MM.1S (cell line): ENCODE data around the gene AP2M1.

Experiments
- DNase-seq: peaks from one replicate; pipeline ENCODE4 v3.0.0-alpha.2; 2015
- H2AFZ ChIP-seq: fragments of 300-600 bp; sonication (generic); 2 replicates; pipeline ENCODE4 v1.6.0; 2016; ENCODE audit warnings: antibody characterized with exemption, low read length
- H3F3A ChIP-seq: fragments of 300-600 bp; sonication (generic); 2 replicates; pipeline ENCODE4 v1.6.1; 2016; ENCODE audit warnings: mild to moderate bottlenecking, antibody characterized with exemption, low read length, moderate library complexity, mixed read lengths; ENCODE audit not compliant: insufficient read depth
- H3K27ac ChIP-seq: fragments of 300-600 bp; sonication (generic); 2 replicates; pipeline ENCODE4 v1.5.1; 2016; ENCODE audit warnings: mild to moderate bottlenecking, low read length
- H3K27me3 ChIP-seq: fragments of 300-600 bp; sonication (generic); replicated peaks from 2 replicates; pipeline ENCODE4 v1.6.0; 2016; ENCODE audit warnings: low read length; ENCODE audit not compliant: insufficient read depth
- H3K36me3 ChIP-seq: fragments of 300-600 bp; sonication (generic); replicated peaks from 2 replicates; pipeline ENCODE4 v1.6.1; 2016; ENCODE audit warnings: mild to moderate bottlenecking, low read length, mixed read lengths; ENCODE audit not compliant: insufficient read depth
- H3K4me1 ChIP-seq: fragments of 300-600 bp; sonication (generic); 2 replicates; pipeline ENCODE4 v1.6.1; 2016; ENCODE audit warnings: low read length, mixed read lengths
- H3K4me2 ChIP-seq: fragments of 300-600 bp; sonication (generic); 2 replicates; pipeline ENCODE4 v1.6.0; 2016; ENCODE audit warnings: low read depth, low read length
- H3K4me3 ChIP-seq: fragments of 300-600 bp; sonication (generic); 2 replicates; pipeline ENCODE4 v1.5.1; 2016; ENCODE audit warnings: low read length, mixed read lengths
- H3K79me2 ChIP-seq: fragments of 300-600 bp; sonication (generic); 2 replicates; pipeline ENCODE4 v1.6.1; 2016; ENCODE audit warnings: mixed run types, low read length, mixed read lengths
- H3K9ac ChIP-seq: fragments of 300-600 bp; sonication (generic); 2 replicates; pipeline ENCODE4 v1.6.1; 2016; ENCODE audit warnings: low read length, mixed read lengths
- H3K9me2 ChIP-seq: fragments of 300-600 bp; sonication (generic); replicated peaks from 2 replicates; pipeline ENCODE4 v1.6.1; 2016; ENCODE audit warnings: mild to moderate bottlenecking, low read length, mixed read lengths; ENCODE audit not compliant: insufficient read depth
- H3K9me3 ChIP-seq: fragments of 300-600 bp; sonication (generic); replicated peaks from 2 replicates; pipeline ENCODE4 v1.6.1; 2016; ENCODE audit warnings: mild to moderate bottlenecking, low read length, mixed read lengths; ENCODE audit not compliant: insufficient read depth
- H4K20me1 ChIP-seq: fragments of 300-600 bp; sonication (generic); 2 replicates; pipeline ENCODE4 v1.6.1; 2016; ENCODE audit warnings: mild to moderate bottlenecking, low read length, moderate library complexity, mixed read lengths; ENCODE audit not compliant: insufficient read depth
- CTCF ChIP-seq: fragments of 300-600 bp; sonication (generic); IDR thresholded peaks from 2 replicates; pipeline ENCODE4 v1.5.1; 2016; ENCODE audit warnings: antibody characterized with exemption, low read length, mixed read lengths
- EZH2 ChIP-seq: fragments of 300-600 bp; sonication (generic); optimal IDR thresholded peaks from 2 replicates; pipeline ENCODE3; 2017; ENCODE audit warnings: low read depth, mild to moderate bottlenecking, antibody characterized with exemption, low read length, mixed read lengths
- EZH2phosphoT487 ChIP-seq: fragments of 300-600 bp; sonication (generic); IDR thresholded peaks from 2 replicates; pipeline ENCODE4 v1.6.1; 2018; ENCODE audit warnings: antibody characterized with exemption, low read length

The AP2M1 gene

DNA sequence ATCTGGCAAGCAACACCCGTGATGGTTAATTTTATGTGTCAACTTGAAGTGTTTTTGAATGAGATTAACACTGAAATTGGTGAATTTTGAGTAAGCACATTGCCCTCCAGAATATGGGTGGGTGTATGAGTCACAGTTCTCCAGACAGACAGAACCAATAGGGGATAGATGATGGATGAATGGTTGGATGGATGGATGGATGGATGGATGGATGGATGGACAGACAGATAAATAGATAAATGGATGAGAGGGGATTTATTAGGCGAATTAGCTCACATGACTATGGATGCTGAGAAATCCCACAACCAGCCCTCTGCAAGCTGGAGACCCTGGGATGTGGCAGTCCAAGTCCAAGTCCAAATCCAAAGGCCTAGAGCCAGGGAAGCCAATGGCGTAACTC lies 49.3 kb downstream of the AP2M1 start:
- H3K4me2 ChIP-seq: no peak overlapping the region
- no peak for TF ChIP-seq CTCF

DNA sequence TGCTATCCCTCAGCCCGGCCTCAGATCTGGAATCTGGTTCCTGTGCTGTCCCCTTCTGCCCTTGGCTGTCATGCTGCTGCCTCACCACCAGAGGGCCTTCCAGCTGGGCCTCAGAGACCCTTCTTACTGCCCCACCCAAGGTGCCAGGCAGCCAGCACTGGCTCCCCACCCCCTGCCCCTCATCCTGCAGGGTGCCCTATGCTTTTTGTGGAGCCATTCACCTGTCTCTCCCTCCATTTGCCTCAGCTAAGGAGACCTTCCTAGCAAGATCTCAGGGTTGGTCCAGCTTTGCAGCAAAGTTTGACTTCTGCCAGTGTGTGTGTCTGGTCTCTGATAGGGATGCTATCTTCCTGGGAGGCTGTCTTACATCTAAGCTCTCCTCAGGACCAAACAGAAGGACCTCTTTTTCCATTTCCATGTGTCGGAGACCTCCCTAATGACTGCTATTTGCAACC lies 52.9 kb downstream of the AP2M1 start:
- TF ChIP-seq EZH2: no peak
- peak; percentile 91 for TF ChIP-seq CTCF
- TF ChIP-seq EZH2phosphoT487: no peak
- no peaks in the 10 kb centered on the region for H3K9me3 ChIP-seq
- no peak overlapping the region for H3K4me3 ChIP-seq
- no peak overlapping the region for H3K27ac ChIP-seq
- peak; percentile 49 for DNase-seq
- H3K4me1 ChIP-seq: no peaks in the 10 kb centered on the region
- no peaks in the 10 kb centered on the region for H3K36me3 ChIP-seq
- H4K20me1 ChIP-seq: no peaks in the 10 kb centered on the region
- H3K79me2 ChIP-seq: no peaks in the 10 kb centered on the region
- H3K27me3 ChIP-seq: peaks cover 55% of the 10 kb centered on the region
- no peak overlapping the region for H3K4me2 ChIP-seq
- no peaks in the 10 kb centered on the region for H3K9me2 ChIP-seq
- H3F3A ChIP-seq: no peaks in the 10 kb centered on the region
- H2AFZ ChIP-seq: no peak overlapping the region
- H3K9ac ChIP-seq: no peak overlapping the region

More for the DNA sequence above, 49.3 kb downstream of the AP2M1 start:
- H3K9me2 ChIP-seq: no peaks in the 10 kb centered on the region
- peaks cover 27% of the 10 kb centered on the region for H3K27me3 ChIP-seq
- H3K36me3 ChIP-seq: no peaks in the 10 kb centered on the region
- H3K4me3 ChIP-seq: no peak overlapping the region
- H3K9me3 ChIP-seq: no peaks in the 10 kb centered on the region
- no peak overlapping the region for H3K9ac ChIP-seq
- H4K20me1 ChIP-seq: no peaks in the 10 kb centered on the region
- H3K27ac ChIP-seq: no peak overlapping the region
- H3K79me2 ChIP-seq: no peaks in the 10 kb centered on the region
- no peak for DNase-seq
- H2AFZ ChIP-seq: no peak overlapping the region
- H3K4me1 ChIP-seq: no peaks in the 10 kb centered on the region
- no peaks in the 10 kb centered on the region for H3F3A ChIP-seq

DNA sequence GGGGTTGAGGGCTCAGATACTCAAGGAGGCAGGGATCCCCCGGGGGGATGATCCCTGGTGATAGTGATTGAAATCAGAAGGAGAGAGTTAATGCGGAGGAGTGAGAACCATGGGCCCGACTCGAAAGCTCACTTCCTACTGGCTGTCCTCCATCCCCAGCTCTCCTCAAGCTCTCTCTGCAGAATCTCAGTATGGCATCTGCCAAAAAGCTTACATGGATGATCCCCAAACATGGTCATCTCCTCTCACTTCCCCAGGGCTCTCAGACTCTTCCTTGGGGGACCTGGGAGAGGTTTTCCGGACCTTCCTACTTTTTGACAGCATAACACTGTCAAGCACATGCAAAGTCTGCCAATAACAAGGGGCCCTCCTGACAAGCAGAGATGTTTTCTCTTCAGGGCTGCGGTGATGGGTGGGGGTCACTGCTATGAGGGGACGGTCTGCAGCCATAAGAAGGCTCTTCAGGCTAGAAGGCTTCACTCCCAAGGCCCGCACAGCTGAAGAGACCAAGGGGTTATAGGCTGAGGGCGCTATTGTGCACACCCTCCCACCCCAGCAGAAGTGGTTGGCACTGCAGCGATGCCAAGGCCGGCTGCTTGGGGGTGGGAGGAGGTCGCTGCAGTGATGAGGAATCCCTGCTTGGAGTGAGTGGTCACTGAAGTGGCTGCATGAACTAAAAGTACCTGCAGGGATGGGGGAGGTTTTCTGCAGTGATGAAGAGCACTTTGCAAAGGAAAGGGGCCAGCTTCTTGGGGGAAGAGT lies 53.9 kb downstream of the AP2M1 start:
- no peaks in the 10 kb centered on the region for H3K36me3 ChIP-seq
- H3K9me2 ChIP-seq: no peaks in the 10 kb centered on the region
- no peaks in the 10 kb centered on the region for H3K79me2 ChIP-seq
- H3K4me1 ChIP-seq: no peaks in the 10 kb centered on the region
- H3F3A ChIP-seq: no peaks in the 10 kb centered on the region
- H3K4me2 ChIP-seq: peak overlapping the region; percentile 100
- no peaks in the 10 kb centered on the region for H4K20me1 ChIP-seq
- TF ChIP-seq EZH2: no peak
- TF ChIP-seq CTCF: no peak
- TF ChIP-seq EZH2phosphoT487: no peak
- DNase-seq: no peak
- H2AFZ ChIP-seq: peak overlapping the region; percentile 57; the same call in 1 of the 2 replicates
- H3K27ac ChIP-seq: no peak overlapping the region
- H3K9me3 ChIP-seq: no peaks in the 10 kb centered on the region
- H3K4me3 ChIP-seq: peak overlapping the region; percentile 75; the same call in 1 of the 2 replicates
- peaks cover 65% of the 10 kb centered on the region for H3K27me3 ChIP-seq
- H3K9ac ChIP-seq: no peak overlapping the region
